Gastroesophageal sphincter (tissue), 4 donors: ENCODE results near the gene SLC6A19. TPM values are rescaled to one million over a fixed set of nuclear protein-coding genes. Genes with fewer than 3 reads are reported as not detected.

ENCODE experiments used
- ATAC-seq: fragments of 150-250 bp; one replicate; pipeline ENCODE4 v1.9.1; 2016; ENCODE audit warnings: mild to moderate bottlenecking, moderate library complexity
- H3K27ac ChIP-seq, 4 donors: fragments of 200-600 bp; sonication (generic) in 3 of 4; 1 replicate in 3 of 4; 2 replicates in 1 of 4; pipeline ENCODE4 v1.5.1; 2016 to 2019
- H3K27me3 ChIP-seq: fragments of 200-600 bp; sonication (generic); one replicate; pipeline ENCODE4 v1.5.1; 2019
- H3K36me3 ChIP-seq, 2 donors: fragments of 200-600 bp; sonication (generic); one replicate each; pipeline ENCODE4 v1.5.1; 2019; ENCODE audit warnings: control low read depth in 1 of 2
- H3K4me1 ChIP-seq, 3 donors: fragments of 200-600 bp; sonication (generic); 1 replicate in 2 of 3; 2 replicates in 1 of 3; pipeline ENCODE4 v1.5.1; 2016 to 2019; ENCODE audit warnings: control low read depth in 2 of 3
- H3K4me3 ChIP-seq, 2 donors: fragments of 200-600 bp; sonication (generic); one replicate each; pipeline ENCODE4 v1.5.1; 2019; ENCODE audit warnings: mild to moderate bottlenecking in 1 of 2, moderate library complexity in 1 of 2
- H3K9me3 ChIP-seq, 3 donors: fragments of 200-600 bp; sonication (generic); one replicate each; pipeline ENCODE4 v1.5.1; 2017 to 2019; ENCODE audit warnings: control low read depth in 2 of 3
- CTCF ChIP-seq, 4 experiments: fragments of 200-600 bp in 2 of 4; fragments of 450-650 bp in 2 of 4; sonication (generic) in 1 of 4; IDR thresholded peaks; one replicate each; pipeline ENCODE4 v1.5.1; 2017 to 2019; ENCODE audit warnings: antibody characterized with exemption in 4 of 4, mild to moderate bottlenecking in 2 of 4, moderate library complexity in 2 of 4
- EP300 ChIP-seq: sonication (generic); formaldehyde crosslinking; IDR thresholded peaks from one replicate; pipeline ENCODE4 v1.6.1; 2017; ENCODE audit warnings: antibody characterized with exemption, mild to moderate bottlenecking
- POLR2A ChIP-seq, 2 donors: fragments of 450-650 bp; IDR thresholded peaks; one replicate each; pipeline ENCODE4 v1.6.1; 2017; ENCODE audit warnings: antibody characterized with exemption in 2 of 2, mild to moderate bottlenecking in 2 of 2, moderate library complexity in 1 of 2
- POLR2AphosphoS5 ChIP-seq: sonication (generic); formaldehyde crosslinking; IDR thresholded peaks from one replicate; pipeline ENCODE4 v1.6.1; 2017; ENCODE audit warnings: antibody characterized with exemption
- WGBS, 2 donors: methylation state at CpG; one replicate each; pipeline ENCODE4 v1.1.5; 2018; ENCODE audit warnings: low coverage in 1 of 2; 5-methylcytosine and 5-hydroxymethylcytosine counted together
- total RNA-seq, 4 donors: library from RNA; depleted of rRNA; stranded (reverse); fragments of >200 nt; gene quantifications; one replicate each; pipeline ENCODE4 v1.1.0, GENCODE V29; 2016

SLC6A19 gene
- total RNA-seq: not detected

GRCh38 chr5:1201327-1202025, at the start of gene SLC6A19:
SLC6A19 (plus strand) TSS chr5:1201595; CDS start chr5:1201651, 56 bp downstream.
- Histone ChIP-seq H3K4me3 (no peak within 1 kb of the TSS), H3K27ac (no peak within 1 kb of the TSS), H3K36me3 (no peaks in the 10 kb centered on the region), H3K27me3 (peaks cover 86% of the 10 kb centered on the region), H3K9me3 (no peaks in the 10 kb centered on the region), H3K4me1 (no peaks in the 10 kb centered on the region)
- 60% methylated on average over 1 of the region's 51 CpGs; no CpG with 5 or more reads in 1 of the 2 donors for WGBS, 2 donors
- no peak for TF ChIP-seq POLR2A (IDR thresholded peaks at IDR 0.05)
- TF ChIP-seq CTCF (IDR thresholded peaks at IDR 0.05): no peak
- TF ChIP-seq EP300: no peak
- no peak for TF ChIP-seq POLR2AphosphoS5
- no peak for ATAC-seq

GRCh38 chr5:1152156-1152555, 49.2 kb upstream of the SLC6A19 start:
- peaks cover 62% of the 10 kb centered on the region for H3K27me3 ChIP-seq
- no peak for TF ChIP-seq POLR2A (IDR thresholded peaks at IDR 0.05)
- TF ChIP-seq CTCF (IDR thresholded peaks at IDR 0.05): no peak
- TF ChIP-seq EP300: no peak
- TF ChIP-seq POLR2AphosphoS5: no peak
- peaks cover 0 to 9% (median 0%) of the 10 kb centered on the region in 3 donors for H3K9me3 ChIP-seq
- ATAC-seq: no peak
- H3K27ac ChIP-seq: no peak overlapping the region
- no peaks in the 10 kb centered on the region for H3K36me3 ChIP-seq
- no peak overlapping the region for H3K4me3 ChIP-seq
- peaks cover 0 to 16% (median 0%) of the 10 kb centered on the region in 3 donors for H3K4me1 ChIP-seq
- WGBS, 2 donors: no CpG with 5 or more reads among the region's 10 CpGs

- Histone ChIP-seq H3K27ac (no peak overlapping the region), H3K36me3 (no peaks in the 10 kb centered on the region), H3K27me3 (peaks cover 68% of the 10 kb centered on the region), H3K4me3 (no peak overlapping the region), H3K4me1 (peaks cover 0 to 16% (median 0%) of the 10 kb centered on the region in 3 donors), H3K9me3 (peaks cover 0 to 9% (median 0%) of the 10 kb centered on the region in 3 donors)
- 87 to 100% methylated on average over 2 to 8 of the region's 15 CpGs for WGBS, 2 donors
- no peak for ATAC-seq
- TF ChIP-seq CTCF (IDR thresholded peaks at IDR 0.05): no peak
- no peak for TF ChIP-seq POLR2A (IDR thresholded peaks at IDR 0.05)
- no peak for TF ChIP-seq EP300
- no peak for TF ChIP-seq POLR2AphosphoS5
These were observed 48.6 kb upstream of the SLC6A19 start for GRCh38 chr5:1152771-1153282.

GRCh38 chr5:1153428-1153827, 48.0 kb upstream of the SLC6A19 start:
- Histone ChIP-seq H3K27ac (no peak overlapping the region), H3K4me1 (peaks cover 0 to 16% (median 0%) of the 10 kb centered on the region in 3 donors), H3K27me3 (peaks cover 72% of the 10 kb centered on the region), H3K4me3 (no peak overlapping the region), H3K36me3 (no peaks in the 10 kb centered on the region), H3K9me3 (peaks cover 0 to 9% (median 0%) of the 10 kb centered on the region in 3 donors)
- 40% methylated on average over 1 of the region's 12 CpGs; no CpG with 5 or more reads in 1 of the 2 donors for WGBS, 2 donors
- TF ChIP-seq POLR2AphosphoS5: no peak
- TF ChIP-seq CTCF (IDR thresholded peaks at IDR 0.05): no peak
- TF ChIP-seq POLR2A (IDR thresholded peaks at IDR 0.05): no peak
- no peak for TF ChIP-seq EP300
- no peak for ATAC-seq
